A549 (cell line): ENCODE data around the gene CACNA2D4. TPM values are rescaled to one million over a fixed set of nuclear protein-coding genes. Genes with fewer than 3 reads are reported as not detected.

ENCODE experiments used
- ATAC-seq, 2 experiments: fragments of 200-7000 bp in 1 of 2; fragments of >200 bp in 1 of 2; cut with Nextera tagmentation in 1 of 2; cut with Tn5 transposase in 1 of 2; 3 replicates each; pipeline versions ENCODE4 v1.8.0 to v1.9.1; 2018 to 2020; ENCODE audit warnings: mild to moderate bottlenecking in 1 of 2, moderate library complexity in 1 of 2
- CTCF ChIA-PET: fragments of 300-600 bp; sonication (Branson Sonifier 250); formaldehyde crosslinking; extraction: SDS; loops from one replicate; lab custom pipeline; 2021; ENCODE audit warnings: antibody characterized with exemption, inconsistent platforms; lab: Yijun Ruan, JAX
- POLR2A ChIA-PET: fragments of 350-600 bp; formaldehyde crosslinking; extraction: SDS; loops from one replicate; lab custom pipeline; 2021; ENCODE audit warnings: antibody characterized with exemption, inconsistent platforms; lab: Yijun Ruan, JAX
- DNase-seq, 2 experiments: peaks; one replicate each; pipeline versions ENCODE4 v3.0.0 to v3.0.0-alpha.2; 2011 to 2016; ENCODE audit warnings: low read depth in 1 of 2, low spot score in 1 of 2
- FAIRE-seq: peaks from 2 replicates; lab custom pipeline; 2011; peaks lifted over from hg19 to GRCh38; lab: Jason Lieb, UNC
- H3K27ac ChIP-seq, 2 experiments: fragments of >200 bp; sonication (Bioruptor Twin); formaldehyde crosslinking; 3 replicates each; pipeline ENCODE4 v1.5.1; 2016 to 2017
- H3K4me1 ChIP-seq: fragments of >200 bp; sonication (Bioruptor Twin); formaldehyde crosslinking; 3 replicates; pipeline ENCODE4 v1.6.1; 2016
- H3K4me2 ChIP-seq: fragments of >200 bp; sonication (Bioruptor Twin); formaldehyde crosslinking; 3 replicates; pipeline ENCODE4 v1.6.1; 2016
- H3K4me3 ChIP-seq: fragments of >200 bp; sonication (Bioruptor Twin); formaldehyde crosslinking; 3 replicates; pipeline ENCODE4 v1.5.1; 2016
- H3K9me3 ChIP-seq: fragments of >200 bp; sonication (Bioruptor Twin); formaldehyde crosslinking; 3 replicates; pipeline ENCODE4 v1.6.1; 2016
- CBX8 ChIP-seq: fragments of 200-600 bp; sonication (generic); IDR thresholded peaks from 2 replicates; pipeline ENCODE4 v1.6.1; 2016
- CEBPB ChIP-seq, 2 experiments: fragments of >200 bp in 1 of 2; sonication (Bioruptor Twin) in 1 of 2; formaldehyde crosslinking in 1 of 2; IDR thresholded peaks; 2 replicates each; pipeline ENCODE4 v1.6.1; 2012 to 2016
- CHD2 ChIP-seq: fragments of 150-350 bp; IDR thresholded peaks from 2 replicates; pipeline ENCODE4 v1.6.1; 2014; ENCODE audit warnings: low read length; ENCODE audit not compliant: partially characterized antibody
- EHF ChIP-seq: fragments of 250-450 bp; sonication (Bioruptor Pico); IDR thresholded peaks from 2 replicates; pipeline ENCODE4 v1.5.0; 2020; ENCODE audit warnings: mild to moderate bottlenecking
- EP300 ChIP-seq, 2 experiments: fragments of >200 bp; sonication (Bioruptor Twin); formaldehyde crosslinking; IDR thresholded peaks; 2 replicates in 1 of 2; 3 replicates in 1 of 2; pipeline ENCODE4 v1.6.1; 2016 to 2017
- FOSB ChIP-seq: fragments of 250-450 bp; sonication (Bioruptor Pico); IDR thresholded peaks from 2 replicates; pipeline ENCODE4 v1.5.0; 2020; ENCODE audit warnings: mild to moderate bottlenecking, moderate library complexity
- FOSL2 ChIP-seq, 2 experiments: fragments of 450-650 bp in 1 of 2; fragments of >200 bp in 1 of 2; sonication (Bioruptor Twin) in 1 of 2; formaldehyde crosslinking; IDR thresholded peaks; 2 replicates each; pipeline versions ENCODE4 v1.5.0 to v1.6.1; 2016 to 2020; ENCODE audit warnings: mild to moderate bottlenecking in 1 of 2, moderate library complexity in 1 of 2
- HEYL ChIP-seq: fragments of 250-450 bp; sonication (Bioruptor Pico); IDR thresholded peaks from 2 replicates; pipeline ENCODE4 v1.8.0; 2021; ENCODE audit warnings: mild to moderate bottlenecking, moderate library complexity
- HOXA7 ChIP-seq: fragments of 250-450 bp; sonication (Bioruptor Pico); IDR thresholded peaks from 2 replicates; pipeline ENCODE4 v1.5.0; 2020; ENCODE audit warnings: mild to moderate bottlenecking, moderate library complexity
- HOXB13 ChIP-seq: fragments of 250-450 bp; sonication (Bioruptor Pico); IDR thresholded peaks from 2 replicates; pipeline ENCODE4 v1.5.0; 2020; ENCODE audit warnings: low read depth, mild to moderate bottlenecking, moderate library complexity
- HOXB5 ChIP-seq: fragments of 250-450 bp; sonication (Bioruptor Pico); IDR thresholded peaks from 2 replicates; pipeline ENCODE4 v1.5.0; 2020; ENCODE audit warnings: mild to moderate bottlenecking, moderate library complexity
- KDM1A ChIP-seq: fragments of 200-600 bp; sonication (generic); IDR thresholded peaks from 2 replicates; pipeline ENCODE4 v1.6.1; 2016; ENCODE audit warnings: low read depth, mild to moderate bottlenecking
- NFE2L2 ChIP-seq: fragments of 150-350 bp; conservative IDR thresholded peaks from 2 replicates; pipeline ENCODE4 v1.6.1; 2014; ENCODE audit warnings: low read length
- RAD21 ChIP-seq, 2 experiments: fragments of >200 bp in 1 of 2; sonication (Bioruptor Twin) in 1 of 2; formaldehyde crosslinking in 1 of 2; IDR thresholded peaks in 1 of 2; conservative IDR thresholded peaks in 1 of 2; 2 replicates in 1 of 2; 3 replicates in 1 of 2; pipeline ENCODE4 v1.6.1; 2012 to 2018; ENCODE audit warnings: inconsistent platforms in 1 of 2
- SREBF2 ChIP-seq: fragments of 450-650 bp; IDR thresholded peaks from 2 replicates; pipeline ENCODE4 v1.6.1; 2014; ENCODE audit warnings: mild to moderate bottlenecking, moderate library complexity
- ZFP36 ChIP-seq: fragments of 450-650 bp; IDR thresholded peaks from 2 replicates; pipeline ENCODE4 v1.6.1; 2014; ENCODE audit warnings: borderline replicate concordance; ENCODE audit not compliant: partially characterized antibody
- ZNF302 ChIP-seq: fragments of 250-450 bp; sonication (Bioruptor Pico); IDR thresholded peaks from 2 replicates; pipeline ENCODE4 v1.9.0; 2021; ENCODE audit warnings: inconsistent platforms, mild to moderate bottlenecking, moderate library complexity
- WGBS: methylation state at CpG from one replicate; pipeline ENCODE4 v1.1.6; 2017; ENCODE audit errors: missing lambda C conversion rate; 5-methylcytosine and 5-hydroxymethylcytosine counted together
- polyA plus RNA-seq, 4 experiments: library from polyadenylated mRNA; depleted of rRNA in 3 of 4; stranded (reverse); fragments of >200 nt; fragmentation: RNase III in 1 of 4; extraction: RNeasy Plus Mini Kit Qiagen cat#74134 plus additional on column Dnase treatment in 1 of 4; gene quantifications; 2 replicates in 3 of 4; 3 replicates in 1 of 4; pipeline ENCODE4 v1.2.3, GENCODE V29; 2011 to 2017
- TF ChIP-seq, protein P1 (sequence below): fragments of 250-450 bp; sonication (Bioruptor Pico); IDR thresholded peaks from 2 replicates; pipeline ENCODE4 v1.5.0; 2021; ENCODE audit warnings: mild to moderate bottlenecking, moderate library complexity, borderline replicate concordance
- TF ChIP-seq, protein P2 (sequence below): IDR thresholded peaks from 2 replicates; pipeline ENCODE4 v1.6.1; 2012
- TF ChIP-seq, protein P3 (sequence below): IDR thresholded peaks from 2 replicates; pipeline ENCODE4 v1.6.1; 2012; ENCODE audit warnings: low read depth, borderline replicate concordance
- TF ChIP-seq, protein P4 (sequence below): fragments of 200-600 bp; sonication (generic); IDR thresholded peaks from 2 replicates; pipeline ENCODE4 v1.6.1; 2016; ENCODE audit warnings: antibody characterized with exemption, mild to moderate bottlenecking, moderate library complexity
- TF ChIP-seq, protein P5 (sequence below): fragments of >200 bp; sonication (Bioruptor Twin); formaldehyde crosslinking; IDR thresholded peaks from 2 replicates; pipeline ENCODE4 v1.6.1; 2016

CACNA2D4 gene
- polyA plus RNA-seq, 2 of the 4 experiments (the other 2 are of a cell fraction): not detected

DNA sequence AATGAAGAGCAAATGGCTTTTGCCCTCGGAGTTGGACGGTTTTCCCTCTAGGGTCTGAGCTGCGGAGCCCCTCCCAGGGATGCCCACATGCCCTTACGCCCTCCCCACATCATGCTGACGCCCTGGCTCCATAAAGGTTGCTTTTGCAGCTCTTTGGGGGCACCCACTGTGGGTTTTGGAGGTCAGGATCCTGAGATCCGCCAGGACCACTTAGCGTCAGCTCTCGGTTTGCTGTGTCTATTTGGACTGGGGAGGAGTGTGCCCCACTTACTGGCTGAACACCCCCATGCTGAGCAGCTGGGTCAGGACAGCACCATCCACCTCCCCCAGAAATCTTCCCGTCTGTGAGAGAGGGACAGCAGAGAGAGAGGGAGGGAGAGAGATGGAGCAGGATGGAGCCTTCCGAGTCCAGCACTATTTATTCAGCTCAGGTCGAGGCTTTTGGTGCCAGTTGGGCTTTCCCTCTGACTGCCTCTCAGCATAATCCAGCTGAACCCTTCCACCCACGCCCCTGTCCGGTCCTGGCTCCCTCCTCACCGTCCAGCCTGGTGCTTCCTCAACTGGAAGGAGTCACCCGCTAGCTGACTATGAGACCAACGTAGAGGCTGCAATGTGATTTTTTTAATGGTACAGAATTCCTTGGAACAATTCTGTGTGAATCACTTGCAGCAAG, 117.0 kb downstream of the CACNA2D4 start (continued):
- TF ChIP-seq, protein P1, sequence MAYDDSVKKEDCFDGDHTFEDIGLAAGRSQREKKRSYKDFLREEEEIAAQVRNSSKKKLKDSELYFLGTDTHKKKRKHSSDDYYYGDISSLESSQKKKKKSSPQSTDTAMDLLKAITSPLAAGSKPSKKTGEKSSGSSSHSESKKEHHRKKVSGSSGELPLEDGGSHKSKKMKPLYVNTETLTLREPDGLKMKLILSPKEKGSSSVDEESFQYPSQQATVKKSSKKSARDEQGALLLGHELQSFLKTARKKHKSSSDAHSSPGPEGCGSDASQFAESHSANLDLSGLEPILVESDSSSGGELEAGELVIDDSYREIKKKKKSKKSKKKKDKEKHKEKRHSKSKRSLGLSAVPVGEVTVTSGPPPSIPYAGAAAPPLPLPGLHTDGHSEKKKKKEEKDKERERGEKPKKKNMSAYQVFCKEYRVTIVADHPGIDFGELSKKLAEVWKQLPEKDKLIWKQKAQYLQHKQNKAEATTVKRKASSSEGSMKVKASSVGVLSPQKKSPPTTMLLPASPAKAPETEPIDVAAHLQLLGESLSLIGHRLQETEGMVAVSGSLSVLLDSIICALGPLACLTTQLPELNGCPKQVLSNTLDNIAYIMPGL (CRISPR knock-in tag): no peak
- no peak for TF ChIP-seq CHD2
- TF ChIP-seq, protein P2, sequence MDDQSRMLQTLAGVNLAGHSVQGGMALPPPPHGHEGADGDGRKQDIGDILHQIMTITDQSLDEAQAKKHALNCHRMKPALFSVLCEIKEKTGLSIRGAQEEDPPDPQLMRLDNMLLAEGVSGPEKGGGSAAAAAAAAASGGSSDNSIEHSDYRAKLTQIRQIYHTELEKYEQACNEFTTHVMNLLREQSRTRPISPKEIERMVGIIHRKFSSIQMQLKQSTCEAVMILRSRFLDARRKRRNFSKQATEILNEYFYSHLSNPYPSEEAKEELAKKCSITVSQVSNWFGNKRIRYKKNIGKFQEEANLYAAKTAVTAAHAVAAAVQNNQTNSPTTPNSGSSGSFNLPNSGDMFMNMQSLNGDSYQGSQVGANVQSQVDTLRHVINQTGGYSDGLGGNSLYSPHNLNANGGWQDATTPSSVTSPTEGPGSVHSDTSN: no peak
- TF ChIP-seq, all 56 proteins: peak for 0

DNA sequence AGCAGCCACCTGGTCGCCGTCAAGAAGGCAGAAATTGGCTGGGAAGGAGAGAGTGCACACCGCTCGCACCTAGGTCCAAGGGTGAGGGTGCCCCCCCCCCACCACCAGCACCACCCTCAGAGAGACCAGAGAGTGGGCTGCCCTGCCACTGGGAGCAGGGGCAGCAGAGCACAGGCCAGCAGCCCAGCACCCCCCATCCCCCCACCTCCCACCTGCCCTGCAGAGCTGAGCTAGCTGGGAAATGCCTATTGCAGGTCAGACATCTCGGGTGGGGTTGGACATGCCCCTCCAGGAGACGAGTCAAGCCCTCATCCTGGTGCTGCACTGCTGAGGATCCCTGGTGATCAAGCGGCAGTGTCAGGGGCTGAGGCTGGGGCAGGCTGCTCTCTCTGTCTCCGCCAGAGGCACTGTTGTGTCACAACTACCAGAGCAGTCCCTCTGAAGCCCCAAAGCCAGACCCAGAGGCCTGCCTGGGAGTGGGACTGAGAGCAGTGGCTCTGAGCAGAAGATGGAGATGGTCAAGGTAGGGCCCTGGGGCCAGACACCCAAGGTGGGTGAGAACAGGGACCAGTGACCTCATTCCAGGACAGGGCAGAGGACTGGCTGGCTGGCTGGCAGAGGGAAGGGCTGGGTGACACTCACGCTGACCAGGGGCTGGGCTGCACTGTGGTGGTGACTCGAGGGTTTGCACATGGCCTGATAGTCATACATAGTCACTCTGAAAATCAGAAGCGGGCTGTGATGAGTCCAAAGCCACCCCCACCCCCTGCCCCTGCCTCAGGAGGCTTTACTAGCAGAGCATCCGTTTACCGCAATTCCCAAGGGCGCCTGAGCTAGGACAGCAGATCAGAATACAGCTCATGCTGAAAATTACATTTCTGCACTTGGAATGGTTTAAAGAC, 117.8 kb downstream of the CACNA2D4 start:
- Histone ChIP-seq H3K27ac (no peak overlapping the region), H3K4me2 (no peak overlapping the region), H3K4me3 (no peak overlapping the region), H3K4me1 (peaks cover 12% of the 10 kb centered on the region), H3K9me3 (no peaks in the 10 kb centered on the region)
- FAIRE-seq (no peak), DNase-seq (peak; percentile 37 to 41), ATAC-seq (peak; percentile 40 to 49; a peak in 4 of 6 replicates)
- WGBS: 54% methylated on average over 12 of the region's 14 CpGs
- TF ChIP-seq SREBF2 (no peak), HEYL (no peak), FOSB (CRISPR knock-in tag) (no peak), RAD21 (conservative IDR thresholded peaks at IDR 0.05 in 1 of 2, IDR thresholded peaks at IDR 0.05 in 1 of 2) (peak; percentile 15 to 32; a peak in 2 of 5 replicates), ZNF302 (CRISPR knock-in tag) (no peak)
- TF ChIP-seq, protein P3, sequence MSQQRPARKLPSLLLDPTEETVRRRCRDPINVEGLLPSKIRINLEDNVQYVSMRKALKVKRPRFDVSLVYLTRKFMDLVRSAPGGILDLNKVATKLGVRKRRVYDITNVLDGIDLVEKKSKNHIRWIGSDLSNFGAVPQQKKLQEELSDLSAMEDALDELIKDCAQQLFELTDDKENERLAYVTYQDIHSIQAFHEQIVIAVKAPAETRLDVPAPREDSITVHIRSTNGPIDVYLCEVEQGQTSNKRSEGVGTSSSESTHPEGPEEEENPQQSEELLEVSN: no peak
- TF ChIP-seq, protein P4, sequence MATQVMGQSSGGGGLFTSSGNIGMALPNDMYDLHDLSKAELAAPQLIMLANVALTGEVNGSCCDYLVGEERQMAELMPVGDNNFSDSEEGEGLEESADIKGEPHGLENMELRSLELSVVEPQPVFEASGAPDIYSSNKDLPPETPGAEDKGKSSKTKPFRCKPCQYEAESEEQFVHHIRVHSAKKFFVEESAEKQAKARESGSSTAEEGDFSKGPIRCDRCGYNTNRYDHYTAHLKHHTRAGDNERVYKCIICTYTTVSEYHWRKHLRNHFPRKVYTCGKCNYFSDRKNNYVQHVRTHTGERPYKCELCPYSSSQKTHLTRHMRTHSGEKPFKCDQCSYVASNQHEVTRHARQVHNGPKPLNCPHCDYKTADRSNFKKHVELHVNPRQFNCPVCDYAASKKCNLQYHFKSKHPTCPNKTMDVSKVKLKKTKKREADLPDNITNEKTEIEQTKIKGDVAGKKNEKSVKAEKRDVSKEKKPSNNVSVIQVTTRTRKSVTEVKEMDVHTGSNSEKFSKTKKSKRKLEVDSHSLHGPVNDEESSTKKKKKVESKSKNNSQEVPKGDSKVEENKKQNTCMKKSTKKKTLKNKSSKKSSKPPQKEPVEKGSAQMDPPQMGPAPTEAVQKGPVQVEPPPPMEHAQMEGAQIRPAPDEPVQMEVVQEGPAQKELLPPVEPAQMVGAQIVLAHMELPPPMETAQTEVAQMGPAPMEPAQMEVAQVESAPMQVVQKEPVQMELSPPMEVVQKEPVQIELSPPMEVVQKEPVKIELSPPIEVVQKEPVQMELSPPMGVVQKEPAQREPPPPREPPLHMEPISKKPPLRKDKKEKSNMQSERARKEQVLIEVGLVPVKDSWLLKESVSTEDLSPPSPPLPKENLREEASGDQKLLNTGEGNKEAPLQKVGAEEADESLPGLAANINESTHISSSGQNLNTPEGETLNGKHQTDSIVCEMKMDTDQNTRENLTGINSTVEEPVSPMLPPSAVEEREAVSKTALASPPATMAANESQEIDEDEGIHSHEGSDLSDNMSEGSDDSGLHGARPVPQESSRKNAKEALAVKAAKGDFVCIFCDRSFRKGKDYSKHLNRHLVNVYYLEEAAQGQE: no peak
- CTCF ChIA-PET: interaction anchor here (0.6 to 14.6 kb wide), 8 partner anchors 9 to 840 kb away, joined by 3 to 324 read pairs (median 3); no protein-coding TSS in a partner anchor
- POLR2A ChIA-PET: no interaction called here

DNA sequence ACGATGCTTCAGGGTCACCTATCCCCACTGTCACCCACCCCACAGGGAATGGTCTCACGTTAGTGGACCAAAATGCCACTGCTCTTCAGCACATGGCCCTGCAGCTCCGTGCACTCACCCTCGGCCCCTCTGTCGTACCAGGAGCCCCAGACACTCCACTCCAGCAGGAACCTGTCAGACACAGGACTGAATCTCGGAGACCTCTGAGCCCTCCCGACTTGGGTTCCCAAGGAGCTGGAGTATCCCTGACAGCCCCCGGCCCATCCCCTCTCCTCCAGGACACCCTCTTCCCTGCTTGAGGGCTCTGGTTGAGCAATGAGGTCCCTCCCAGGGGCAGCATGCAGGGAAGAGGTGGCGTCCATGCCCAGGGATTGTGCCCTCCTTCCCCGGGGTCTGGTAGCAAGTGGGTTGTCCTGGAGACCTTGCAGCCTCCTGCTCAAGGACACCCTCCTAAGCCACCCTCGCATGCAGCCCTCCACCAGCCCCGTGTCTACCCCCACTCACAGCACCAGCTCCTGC, 118.5 kb downstream of the CACNA2D4 start:
- Histone ChIP-seq H3K4me2 (no peak overlapping the region), H3K4me3 (no peak overlapping the region), H3K27ac (no peak overlapping the region), H3K4me1 (peaks cover 13% of the 10 kb centered on the region), H3K9me3 (no peaks in the 10 kb centered on the region)
- TF ChIP-seq KDM1A: no peak
- no peak for TF ChIP-seq ZFP36
- no peak for TF ChIP-seq HOXB13 (CRISPR knock-in tag)
- TF ChIP-seq CBX8: no peak
- no peak for TF ChIP-seq FOSL2 (IDR thresholded peaks at IDR 0.05)
- TF ChIP-seq FOSL2 (CRISPR knock-in tag; IDR thresholded peaks at IDR 0.05): no peak
- TF ChIP-seq, protein P5, sequence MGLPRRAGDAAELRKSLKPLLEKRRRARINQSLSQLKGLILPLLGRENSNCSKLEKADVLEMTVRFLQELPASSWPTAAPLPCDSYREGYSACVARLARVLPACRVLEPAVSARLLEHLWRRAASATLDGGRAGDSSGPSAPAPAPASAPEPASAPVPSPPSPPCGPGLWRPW: no peak
- TF ChIP-seq EP300 (IDR thresholded peaks at IDR 0.05): no peak
- TF ChIP-seq HOXB5 (CRISPR knock-in tag): no peak
- TF ChIP-seq CEBPB (IDR thresholded peaks at IDR 0.05): no peak
- TF ChIP-seq HOXA7: no peak
- no peak for TF ChIP-seq EHF (CRISPR knock-in tag)
- no peak for TF ChIP-seq HEYL
- TF ChIP-seq, protein P2: no peak
- no peak for TF ChIP-seq NFE2L2
- 54% methylated on average over 11 of the region's 12 CpGs for whole genome bisulfite sequencing
- ATAC-seq: no peak
- FAIRE-seq: no peak
- ChIA-PET CTCF (interaction anchor here (0.6 to 14.6 kb wide), 5 partner anchors 9 to 783 kb away, joined by 3 to 324 read pairs (median 3); no protein-coding TSS in a partner anchor), POLR2A (no interaction called here)
- no peak for DNase-seq
